GM12872 (cell line): ENCODE measurements around the gene NR2F2.

Experiments used
- TF ChIP-seq, protein P1 (sequence below): IDR thresholded peaks from 3 replicates; pipeline ENCODE4 v1.5.1; 2011; ENCODE audit warnings: low read depth, mild to moderate bottlenecking, low read length, moderate library complexity; ENCODE audit not compliant: insufficient read depth

The NR2F2 gene

DNA sequence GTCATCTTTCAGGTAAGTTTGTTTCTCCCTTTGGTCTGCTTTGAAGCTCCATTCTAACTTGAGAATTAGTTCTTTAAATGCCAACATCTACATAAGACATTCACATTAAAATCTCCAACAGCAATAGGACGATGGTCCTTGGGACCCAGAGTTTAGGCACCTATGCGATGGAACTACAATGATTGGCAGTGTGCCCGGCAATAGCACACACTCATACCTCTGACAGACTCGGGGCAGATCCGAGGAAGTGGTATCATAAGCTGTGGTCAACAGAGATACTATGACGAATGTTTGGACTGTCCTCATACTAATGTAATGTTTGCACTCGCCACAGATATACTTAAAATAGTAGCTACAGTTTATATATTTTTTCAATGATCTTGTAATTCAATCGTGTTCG lies 34.2 kb upstream of the NR2F2 start:
- TF ChIP-seq, protein P1, sequence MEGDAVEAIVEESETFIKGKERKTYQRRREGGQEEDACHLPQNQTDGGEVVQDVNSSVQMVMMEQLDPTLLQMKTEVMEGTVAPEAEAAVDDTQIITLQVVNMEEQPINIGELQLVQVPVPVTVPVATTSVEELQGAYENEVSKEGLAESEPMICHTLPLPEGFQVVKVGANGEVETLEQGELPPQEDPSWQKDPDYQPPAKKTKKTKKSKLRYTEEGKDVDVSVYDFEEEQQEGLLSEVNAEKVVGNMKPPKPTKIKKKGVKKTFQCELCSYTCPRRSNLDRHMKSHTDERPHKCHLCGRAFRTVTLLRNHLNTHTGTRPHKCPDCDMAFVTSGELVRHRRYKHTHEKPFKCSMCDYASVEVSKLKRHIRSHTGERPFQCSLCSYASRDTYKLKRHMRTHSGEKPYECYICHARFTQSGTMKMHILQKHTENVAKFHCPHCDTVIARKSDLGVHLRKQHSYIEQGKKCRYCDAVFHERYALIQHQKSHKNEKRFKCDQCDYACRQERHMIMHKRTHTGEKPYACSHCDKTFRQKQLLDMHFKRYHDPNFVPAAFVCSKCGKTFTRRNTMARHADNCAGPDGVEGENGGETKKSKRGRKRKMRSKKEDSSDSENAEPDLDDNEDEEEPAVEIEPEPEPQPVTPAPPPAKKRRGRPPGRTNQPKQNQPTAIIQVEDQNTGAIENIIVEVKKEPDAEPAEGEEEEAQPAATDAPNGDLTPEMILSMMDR: no peak

DNA sequence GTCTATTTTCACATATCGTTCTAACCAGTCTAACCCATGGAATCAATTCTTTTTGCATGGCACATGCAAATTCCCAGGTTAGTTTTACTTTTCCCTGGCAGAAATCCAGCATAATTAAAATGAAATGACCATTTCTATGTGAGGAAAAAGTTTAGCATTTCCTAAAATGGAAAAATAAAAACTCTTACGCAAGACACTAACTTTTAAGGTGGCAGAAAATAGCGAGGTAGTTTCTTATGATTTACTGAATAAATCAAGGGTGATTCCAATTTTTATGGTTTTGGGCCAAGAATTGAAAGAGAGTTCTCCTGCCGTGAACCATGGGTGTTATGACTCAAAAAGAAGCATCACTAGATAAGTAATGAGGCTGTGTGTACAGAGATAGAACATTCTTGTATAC lies 32.7 kb upstream of the NR2F2 start:
- TF ChIP-seq, protein P1: no peak

DNA sequence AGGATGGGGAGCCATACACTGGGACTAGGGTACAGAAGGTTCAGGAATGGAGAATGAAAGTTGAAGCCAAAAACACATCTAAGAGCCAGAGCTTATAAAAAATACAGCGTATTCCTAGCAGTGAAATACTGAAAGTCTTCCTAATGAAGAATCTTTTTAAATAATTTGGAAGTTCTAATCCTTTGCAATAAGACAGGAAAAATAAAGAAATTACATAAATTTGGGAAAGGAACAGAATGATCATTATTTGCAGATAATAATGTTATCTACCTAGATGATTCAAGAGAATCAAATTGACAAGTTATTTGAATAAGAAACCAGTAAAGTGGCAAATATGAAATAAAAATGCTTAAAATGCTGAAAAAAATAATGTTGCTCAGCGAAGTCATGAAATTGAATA lies 32.3 kb upstream of the NR2F2 start:
- TF ChIP-seq, protein P1: no peak

DNA sequence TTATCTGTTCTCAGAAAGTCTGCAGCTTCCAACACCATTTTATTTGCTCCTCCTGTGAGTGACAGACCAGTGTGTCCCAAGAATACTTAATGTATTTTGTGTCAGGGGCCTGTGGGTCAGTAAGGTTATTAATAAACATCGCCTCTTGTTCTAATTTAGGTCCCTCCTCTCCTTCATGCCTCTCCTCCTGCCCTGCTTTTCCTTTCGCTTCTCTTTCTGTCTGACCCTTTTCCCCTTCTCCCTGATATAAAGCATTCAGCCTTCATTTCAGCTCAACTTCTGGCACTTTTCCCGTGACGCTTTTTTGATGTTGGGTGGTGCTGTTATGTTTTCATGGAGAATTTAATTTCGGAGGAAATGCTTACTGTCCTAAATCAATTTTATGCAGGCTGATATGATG lies 29.7 kb upstream of the NR2F2 start:
- TF ChIP-seq, protein P1: no peak

DNA sequence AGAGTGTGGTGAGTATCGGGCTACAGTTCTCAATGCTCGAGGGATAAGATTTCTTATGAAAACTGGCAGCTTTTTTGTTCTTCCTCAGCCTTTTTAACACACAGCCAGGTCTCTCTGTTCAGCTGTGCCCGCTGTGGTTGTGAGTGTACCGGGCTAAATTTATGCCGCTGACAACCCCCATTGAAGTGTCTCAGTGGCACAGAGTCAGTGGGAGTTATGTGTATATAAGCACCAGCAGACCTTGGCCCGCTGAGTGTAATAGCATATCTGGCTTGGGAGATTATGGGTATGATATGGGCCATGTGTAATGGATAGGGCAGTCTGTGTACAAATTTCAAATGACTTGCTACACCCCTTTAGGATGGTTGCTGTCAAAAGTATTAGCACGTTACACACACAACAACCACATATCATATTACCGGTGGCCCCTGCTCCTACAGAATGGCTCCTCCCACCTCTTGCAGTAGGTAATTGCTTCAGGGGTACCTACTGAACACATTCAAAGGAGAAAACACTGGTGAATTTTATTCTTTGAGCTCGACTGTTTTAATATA lies 26.9 kb upstream of the NR2F2 start:
- TF ChIP-seq, protein P1: no peak

DNA sequence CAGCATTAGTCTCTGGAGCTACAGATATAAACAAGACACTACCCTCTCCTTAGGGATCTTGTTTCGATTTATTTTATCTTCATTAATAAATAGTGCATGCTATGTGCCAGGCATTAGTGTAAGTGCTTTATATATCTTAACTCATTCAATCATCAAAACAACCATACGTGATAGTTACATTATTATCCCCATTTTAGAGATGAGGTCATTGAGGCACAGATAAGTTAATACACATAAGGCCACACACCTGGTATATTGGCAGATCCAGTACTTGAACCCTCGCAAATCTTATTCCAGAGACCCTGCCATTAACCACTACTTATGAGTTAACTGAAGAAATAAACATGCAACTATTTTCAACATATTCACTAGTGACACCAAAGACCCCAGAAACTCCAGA lies 25.7 kb upstream of the NR2F2 start:
- TF ChIP-seq, protein P1: no peak

DNA sequence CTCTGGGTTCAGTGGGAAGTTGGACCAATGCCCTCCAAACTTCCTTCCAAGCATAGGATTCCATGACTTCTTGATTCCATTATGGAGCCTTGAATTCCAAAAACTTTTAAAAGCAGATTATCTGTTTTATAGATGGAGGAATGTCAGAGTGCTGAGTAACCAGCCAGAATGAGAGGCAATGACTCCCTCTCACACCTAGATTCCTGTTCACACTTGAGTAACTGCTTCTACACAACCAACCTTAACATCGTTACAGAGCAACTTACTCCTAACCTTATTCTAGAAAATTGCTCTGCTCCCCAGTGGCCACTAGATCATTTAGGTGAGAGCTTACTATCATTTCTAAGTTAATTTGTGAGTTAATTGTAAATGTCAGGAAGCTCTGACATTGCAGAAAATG lies 24.2 kb upstream of the NR2F2 start:
- TF ChIP-seq, protein P1: no peak
